H9 (cell line): Measurements from ENCODE around the gene VAV2. TPM values are rescaled to one million over a fixed set of nuclear protein-coding genes. Genes with fewer than 3 reads are reported as not detected.

Source experiments
- DNase-seq: peaks from one replicate; pipeline ENCODE4 v3.0.0-alpha.2; 2017
- H2AFZ ChIP-seq: one replicate; pipeline ENCODE4 v1.6.1; 2013; ENCODE audit warnings: mild to moderate bottlenecking, low read length, control low read depth, moderate library complexity
- H2AK5ac ChIP-seq: 2 replicates; pipeline ENCODE4 v1.6.1; 2013; ENCODE audit warnings: low read length, control low read depth, mixed read lengths; ENCODE audit not compliant: insufficient read length
- H2BK120ac ChIP-seq: one replicate; pipeline ENCODE4 v1.6.1; 2013; ENCODE audit warnings: low read depth, mild to moderate bottlenecking, low read length, control low read depth, inconsistent platforms; ENCODE audit not compliant: poor library complexity, severe bottlenecking
- H2BK12ac ChIP-seq: 2 replicates; pipeline ENCODE4 v1.6.1; 2013; ENCODE audit warnings: low read length, control low read depth, mixed read lengths, low read depth; ENCODE audit not compliant: insufficient read length
- H2BK15ac ChIP-seq: 2 replicates; pipeline ENCODE4 v1.6.1; 2013; ENCODE audit warnings: low read depth, low read length, control low read depth
- H2BK20ac ChIP-seq: one replicate; pipeline ENCODE4 v1.6.1; 2013; ENCODE audit warnings: low read depth, mild to moderate bottlenecking, low read length, control low read depth, inconsistent platforms; ENCODE audit not compliant: poor library complexity, severe bottlenecking
- H2BK5ac ChIP-seq: 2 replicates; pipeline ENCODE4 v1.6.1; 2013; ENCODE audit warnings: low read length, control low read depth, mixed read lengths; ENCODE audit not compliant: insufficient read length
- H3K14ac ChIP-seq: 2 replicates; pipeline ENCODE4 v1.6.1; 2013; ENCODE audit warnings: low read length, control low read depth; ENCODE audit not compliant: insufficient read depth
- H3K18ac ChIP-seq: 2 replicates; pipeline ENCODE4 v1.6.1; 2013; ENCODE audit warnings: low read depth, mild to moderate bottlenecking, mixed read lengths, low read length, control low read depth; ENCODE audit not compliant: insufficient read length
- H3K23ac ChIP-seq: 2 replicates; pipeline ENCODE4 v1.6.1; 2013; ENCODE audit warnings: low read length, control low read depth, mixed read lengths, low read depth; ENCODE audit not compliant: insufficient read length
- H3K23me2 ChIP-seq: 2 replicates; pipeline ENCODE4 v1.6.1; 2013; ENCODE audit warnings: low read depth, mild to moderate bottlenecking, mixed read lengths, low read length, control low read depth; ENCODE audit not compliant: insufficient read length, poor library complexity, severe bottlenecking
- H3K27ac ChIP-seq: 2 replicates; pipeline ENCODE4 v1.5.1; 2013; ENCODE audit warnings: low read length, control low read depth, mixed read lengths, low read depth; ENCODE audit not compliant: insufficient read length
- H3K27me3 ChIP-seq: 2 replicates; pipeline ENCODE4 v1.6.1; 2013; ENCODE audit warnings: low read length, control low read depth, inconsistent platforms; ENCODE audit not compliant: insufficient read depth
- H3K4ac ChIP-seq: 2 replicates; pipeline ENCODE4 v1.6.1; 2013; ENCODE audit warnings: low read depth, mild to moderate bottlenecking, control low read depth, inconsistent platforms, low read length, moderate library complexity
- H3K4me1 ChIP-seq: 2 replicates; pipeline ENCODE4 v1.6.1; 2013; ENCODE audit warnings: low read length, control low read depth, inconsistent platforms; ENCODE audit not compliant: insufficient read depth
- H3K4me2 ChIP-seq: 2 replicates; pipeline ENCODE4 v1.6.1; 2013; ENCODE audit warnings: low read length, control low read depth, mixed read lengths; ENCODE audit not compliant: insufficient read length, insufficient read depth
- H3K56ac ChIP-seq: 2 replicates; pipeline ENCODE4 v1.6.1; 2013; ENCODE audit warnings: low read depth, mild to moderate bottlenecking, mixed read lengths, low read length, control low read depth; ENCODE audit not compliant: insufficient read length
- H3K79me1 ChIP-seq: 2 replicates; pipeline ENCODE4 v1.6.1; 2013; ENCODE audit warnings: low read depth, mild to moderate bottlenecking, moderate library complexity, low read length, control low read depth, inconsistent platforms; ENCODE audit not compliant: insufficient read depth, poor library complexity, severe bottlenecking
- H3K79me2 ChIP-seq: 2 replicates; pipeline ENCODE4 v1.6.1; 2013; ENCODE audit warnings: low read length, control low read depth, inconsistent platforms; ENCODE audit not compliant: insufficient read depth
- H3K9ac ChIP-seq: 2 replicates; pipeline ENCODE4 v1.6.1; 2013; ENCODE audit warnings: low read length, control low read depth, mixed read lengths; ENCODE audit not compliant: insufficient read length; ENCODE audit errors: extremely low read depth
- H3K9me3 ChIP-seq: one replicate; pipeline ENCODE4 v1.6.1; 2013; ENCODE audit warnings: low read depth, low read length, inconsistent platforms; ENCODE audit not compliant: control insufficient read depth
- H3T11ph ChIP-seq: one replicate; pipeline ENCODE4 v1.6.1; 2013; ENCODE audit warnings: mild to moderate bottlenecking, low read length, control low read depth, inconsistent platforms
- H4K20me1 ChIP-seq: one replicate; pipeline ENCODE4 v1.6.1; 2013; ENCODE audit not compliant: control insufficient read depth, insufficient read length, insufficient read depth
- H4K5ac ChIP-seq: 2 replicates; pipeline ENCODE4 v1.6.1; 2013; ENCODE audit warnings: low read depth, mild to moderate bottlenecking, mixed read lengths, low read length, control low read depth; ENCODE audit not compliant: insufficient read length
- H4K8ac ChIP-seq: replicated peaks from 2 replicates; pipeline ENCODE4 v1.6.1; 2013; ENCODE audit warnings: low read length, control low read depth, mixed read lengths, low read depth; ENCODE audit not compliant: insufficient read length
- H4K91ac ChIP-seq: 2 replicates; pipeline ENCODE4 v1.6.1; 2013; ENCODE audit warnings: low read depth, mild to moderate bottlenecking, moderate library complexity, mixed read lengths, low read length, control low read depth; ENCODE audit not compliant: insufficient read length
- H3K27ac Mint-ChIP-seq, 3 experiments: 2 replicates in 2 of 3; 3 replicates in 1 of 3; pipeline ENCODE4 v1.8.0; 2020 to 2021; ENCODE audit warnings: mixed read lengths in 3 of 3, mild to moderate bottlenecking in 1 of 3, moderate library complexity in 1 of 3
- H3K27me3 Mint-ChIP-seq: 2 replicates; pipeline ENCODE4 v1.8.0; 2021; ENCODE audit warnings: low read depth, mild to moderate bottlenecking, moderate library complexity, mixed read lengths
- H3K36me3 Mint-ChIP-seq, 3 experiments: 2 replicates in 2 of 3; 3 replicates in 1 of 3; pipeline ENCODE4 v1.8.0; 2020 to 2021; ENCODE audit warnings: low read depth in 3 of 3, mixed read lengths in 3 of 3; ENCODE audit not compliant: insufficient read depth in 1 of 3
- H3K4me1 Mint-ChIP-seq, 2 experiments: 2 replicates each; pipeline ENCODE4 v1.8.0; 2020; ENCODE audit warnings: mixed read lengths in 2 of 2
- H3K4me3 Mint-ChIP-seq, 2 experiments: 2 replicates in 1 of 2; 3 replicates in 1 of 2; pipeline ENCODE4 v1.8.0; 2020 to 2021; ENCODE audit warnings: mild to moderate bottlenecking in 2 of 2, mixed read lengths in 2 of 2, moderate library complexity in 1 of 2
- H3K9me3 Mint-ChIP-seq, 2 experiments: 2 replicates in 1 of 2; 3 replicates in 1 of 2; pipeline ENCODE4 v1.8.0; 2020; ENCODE audit warnings: mild to moderate bottlenecking in 2 of 2, mixed read lengths in 2 of 2, moderate library complexity in 1 of 2
- WGBS: extraction: QIAGEN DNeasy Blood & Tissue Kit; methylation state at CpG from one replicate; pipeline ENCODE4 v1.1.7; 2013; ENCODE audit warnings: missing lambda C conversion rate, low lambda C conversion rate, mixed read lengths; ENCODE audit not compliant: insufficient read length; ENCODE audit errors: extremely low coverage; 5-methylcytosine and 5-hydroxymethylcytosine counted together
- total RNA-seq: library from RNA; stranded (reverse); gene quantifications from 2 replicates; pipeline ENCODE4 v1.2.1, GENCODE V29; 2021
- TF ChIP-seq, protein P1 (sequence below): fragments of 200-600 bp; sonication (generic); conservative IDR thresholded peaks from 3 replicates; pipeline ENCODE4 v1.8.0; 2021; ENCODE audit warnings: antibody characterized with exemption, mild to moderate bottlenecking

VAV2 gene
- total RNA-seq, 1 experiment from 2014 or later: 58.7 TPM

DNA sequence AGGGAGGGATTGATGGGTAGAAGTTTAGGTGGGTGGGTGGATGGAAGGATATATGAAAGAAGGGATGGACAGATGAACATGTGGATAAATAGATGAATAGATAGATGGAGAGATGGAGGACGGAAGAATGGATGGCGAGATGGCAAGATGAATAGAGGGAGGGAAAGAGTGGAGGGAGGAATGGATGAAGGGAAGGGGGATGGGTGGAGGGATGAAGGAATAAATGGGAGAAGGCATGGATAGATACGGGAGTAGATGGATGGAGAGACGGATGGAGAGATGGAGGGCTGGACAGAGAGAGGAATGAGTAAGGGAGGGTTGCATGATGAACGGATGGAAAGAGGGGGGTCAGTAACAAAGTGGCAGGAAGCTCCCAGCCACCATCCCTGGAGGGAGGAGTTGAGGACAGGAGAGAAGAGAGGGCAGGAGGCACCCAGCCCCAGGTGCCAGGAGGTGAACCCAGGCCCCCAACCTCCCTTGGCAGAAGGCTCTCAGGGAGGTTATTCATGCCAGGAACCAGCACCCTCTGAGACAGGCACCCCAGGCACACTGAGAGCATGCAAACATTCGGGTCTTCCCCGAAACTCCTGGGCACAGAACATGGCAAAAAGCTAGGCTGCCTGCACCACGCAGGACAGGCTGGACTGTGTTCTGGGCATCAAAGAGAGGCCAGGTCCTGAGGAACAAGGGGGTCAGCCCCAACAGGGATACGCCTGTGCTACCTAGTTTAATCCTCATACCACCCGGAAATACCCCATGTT, 263.1 kb downstream of the VAV2 start:
- H3K23me2 ChIP-seq: no peaks in the 10 kb centered on the region
- H2BK15ac ChIP-seq: no peak overlapping the region
- no peak for DNase-seq
- H2BK12ac ChIP-seq: no peak overlapping the region
- no peak overlapping the region for H3K56ac ChIP-seq
- no peaks in the 10 kb centered on the region for H4K20me1 ChIP-seq
- H3K4me1 ChIP-seq: no peaks in the 10 kb centered on the region
- H2BK20ac ChIP-seq: no peak overlapping the region
- no peak overlapping the region for H3T11ph ChIP-seq
- no peak overlapping the region for H2BK120ac ChIP-seq
- H3K9me3 Mint-ChIP-seq: no peaks in the 10 kb centered on the region
- TF ChIP-seq, protein P1, sequence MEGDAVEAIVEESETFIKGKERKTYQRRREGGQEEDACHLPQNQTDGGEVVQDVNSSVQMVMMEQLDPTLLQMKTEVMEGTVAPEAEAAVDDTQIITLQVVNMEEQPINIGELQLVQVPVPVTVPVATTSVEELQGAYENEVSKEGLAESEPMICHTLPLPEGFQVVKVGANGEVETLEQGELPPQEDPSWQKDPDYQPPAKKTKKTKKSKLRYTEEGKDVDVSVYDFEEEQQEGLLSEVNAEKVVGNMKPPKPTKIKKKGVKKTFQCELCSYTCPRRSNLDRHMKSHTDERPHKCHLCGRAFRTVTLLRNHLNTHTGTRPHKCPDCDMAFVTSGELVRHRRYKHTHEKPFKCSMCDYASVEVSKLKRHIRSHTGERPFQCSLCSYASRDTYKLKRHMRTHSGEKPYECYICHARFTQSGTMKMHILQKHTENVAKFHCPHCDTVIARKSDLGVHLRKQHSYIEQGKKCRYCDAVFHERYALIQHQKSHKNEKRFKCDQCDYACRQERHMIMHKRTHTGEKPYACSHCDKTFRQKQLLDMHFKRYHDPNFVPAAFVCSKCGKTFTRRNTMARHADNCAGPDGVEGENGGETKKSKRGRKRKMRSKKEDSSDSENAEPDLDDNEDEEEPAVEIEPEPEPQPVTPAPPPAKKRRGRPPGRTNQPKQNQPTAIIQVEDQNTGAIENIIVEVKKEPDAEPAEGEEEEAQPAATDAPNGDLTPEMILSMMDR: no peak
- no peak overlapping the region for H3K23ac ChIP-seq
- no peak overlapping the region for H3K9ac ChIP-seq
- H3K4me1 Mint-ChIP-seq: peaks cover 3% of the 10 kb centered on the region in 2 experiments; a peak in 1 of 4 replicates
- H3K4me2 ChIP-seq: no peak overlapping the region
- no peak overlapping the region; a peak in 1 of 7 replicates for H3K27ac Mint-ChIP-seq
- H3K27ac ChIP-seq: no peak overlapping the region
- no peak overlapping the region for H3K18ac ChIP-seq
- no peak overlapping the region for H3K4me3 Mint-ChIP-seq
- H3K9me3 ChIP-seq: no peaks in the 10 kb centered on the region
- no peak overlapping the region for H4K5ac ChIP-seq
- no peak overlapping the region for H2AK5ac ChIP-seq
- H3K36me3 Mint-ChIP-seq: peaks cover 0 to 3% (median 0%) of the 10 kb centered on the region in 3 experiments; a peak in 2 of 7 replicates
- no peaks in the 10 kb centered on the region for H3K79me2 ChIP-seq
- H3K79me1 ChIP-seq: no peaks in the 10 kb centered on the region
- H4K91ac ChIP-seq: no peak overlapping the region
- no peak overlapping the region for H2BK5ac ChIP-seq
- H3K27me3 ChIP-seq: no peaks in the 10 kb centered on the region
- 100% methylated on average over 4 of the region's 10 CpGs for WGBS
- H4K8ac ChIP-seq: no peak overlapping the region
- no peak overlapping the region for H2AFZ ChIP-seq
- no peak overlapping the region for H3K14ac ChIP-seq
- H3K27me3 Mint-ChIP-seq: peaks cover 10% of the 10 kb centered on the region; the same call in 1 of the 2 replicates
- no peak overlapping the region for H3K4ac ChIP-seq
